Panc1 (cell line): Measurements from ENCODE around the gene ZNF426. TPM values are rescaled to one million over a fixed set of nuclear protein-coding genes. Genes with fewer than 3 reads are reported as not detected.

ENCODE experiments used
- ATAC-seq: fragments of 200-7000 bp; cut with Tn5 transposase; 2 replicates; pipeline ENCODE4 v1.9.1; 2020; ENCODE audit warnings: mild to moderate bottlenecking, moderate library complexity
- Bru-seq: library from RNA; stranded (reverse); fragments of 400-500 nt; gene quantifications from one replicate; lab custom pipeline; 2021; lab: Mats Ljungman, UMichigan
- BruChase-seq, 2 experiments: library from RNA; stranded (reverse); fragments of 400-500 nt; gene quantifications; one replicate each; lab custom pipeline; 2021; lab: Mats Ljungman, UMichigan
- BruUV-seq: library from RNA; stranded (reverse); fragments of 400-500 nt; replicated peaks from 2 replicates; lab custom pipeline; 2021; lab: Mats Ljungman, UMichigan
- CTCF ChIA-PET: fragments of 300-600 bp; sonication (Branson Sonifier 250); formaldehyde crosslinking; loops from one replicate; lab custom pipeline; 2022; ENCODE audit warnings: antibody characterized with exemption; lab: Charles Lee
- POLR2A ChIA-PET: fragments of 300-600 bp; sonication (Branson Sonifier 250); formaldehyde crosslinking; loops from one replicate; lab custom pipeline; 2022; ENCODE audit warnings: antibody characterized with exemption; lab: Charles Lee
- DNase-seq: peaks from one replicate; pipeline ENCODE4 v3.0.0-alpha.2; 2010; ENCODE audit warnings: low read depth, low spot score
- H3K27ac ChIP-seq: 2 replicates; pipeline ENCODE4 v1.5.1; 2011; ENCODE audit warnings: mild to moderate bottlenecking, low read length, inconsistent platforms
- H3K27me3 ChIP-seq: fragments of 200-500 bp; sonication (Bioruptor generic); 2 replicates; pipeline ENCODE4 v1.6.0; 2014; ENCODE audit warnings: low read length, inconsistent platforms; ENCODE audit not compliant: control insufficient read depth, insufficient read depth
- H3K36me3 ChIP-seq: fragments of 200-500 bp; sonication (Bioruptor generic); 2 replicates; pipeline ENCODE4 v1.5.1; 2014; ENCODE audit warnings: inconsistent platforms, mild to moderate bottlenecking, low read length, moderate library complexity; ENCODE audit not compliant: control insufficient read depth, insufficient read depth
- H3K4me1 ChIP-seq: 2 replicates; pipeline ENCODE4 v1.5.1; 2011; ENCODE audit warnings: inconsistent platforms, mild to moderate bottlenecking, low read length, moderate library complexity; ENCODE audit not compliant: control insufficient read depth, insufficient read depth
- H3K4me3 ChIP-seq, 2 experiments: 2 replicates each; pipeline ENCODE4 v1.5.1; 2011 to 2012; ENCODE audit warnings: low read depth in 2 of 2, low read length in 2 of 2, mild to moderate bottlenecking in 2 of 2, inconsistent platforms in 1 of 2, moderate library complexity in 1 of 2
- H3K9me3 ChIP-seq: fragments of 200-500 bp; sonication (Bioruptor generic); 2 replicates; pipeline ENCODE4 v1.5.1; 2014; ENCODE audit warnings: low read depth, mild to moderate bottlenecking, inconsistent platforms, low read length, moderate library complexity; ENCODE audit not compliant: control insufficient read depth, insufficient read depth
- CTCF ChIP-seq: fragments of 450-650 bp; IDR thresholded peaks from 2 replicates; pipeline ENCODE4 v1.5.1; 2017; ENCODE audit warnings: mild to moderate bottlenecking
- POLR2AphosphoS5 ChIP-seq: IDR thresholded peaks from 2 replicates; pipeline ENCODE4 v1.6.1; 2012; ENCODE audit warnings: mild to moderate bottlenecking, low read depth, low read length, moderate library complexity
- REST ChIP-seq, 2 experiments: IDR thresholded peaks; 2 replicates each; pipeline ENCODE4 v1.6.1; 2011 to 2012; ENCODE audit warnings: low read depth in 2 of 2, control low read depth in 1 of 2, low read length in 1 of 2, mild to moderate bottlenecking in 1 of 2, moderate library complexity in 1 of 2; ENCODE audit not compliant: insufficient read depth in 1 of 2
- SIN3A ChIP-seq: IDR thresholded peaks from 2 replicates; pipeline ENCODE4 v1.6.1; 2012; ENCODE audit warnings: low read depth, mild to moderate bottlenecking, low read length, moderate library complexity, borderline replicate concordance; ENCODE audit not compliant: insufficient read depth
- TCF7L2 ChIP-seq: IDR thresholded peaks from 2 replicates; pipeline ENCODE4 v1.6.1; 2011; ENCODE audit warnings: mild to moderate bottlenecking, low read depth, low read length, inconsistent platforms
- in situ Hi-C: cut with HindIII; loops from 2 replicates; pipeline ENCODE4 v1.10.0; 2016; ENCODE audit warnings: low sequenced_read_pairs, low pct_unique_long_range_greater_than_20kb
- intact Hi-C: fragments of 100-400 bp; cut with micrococcal nuclease; formaldehyde crosslinking; loops from one replicate; pipeline ENCODE4 v1.10.0; 2022; ENCODE audit not compliant: unreplicated experiment
- long read RNA-seq: library from polyadenylated mRNA; unstranded; transcript quantifications from one replicate; pipeline ENCODE4 v2.0.0, GENCODE V29; 2021; ENCODE audit not compliant: unreplicated experiment
- polyA plus RNA-seq: library from polyadenylated mRNA; unstranded; fragments of >200 nt; gene quantifications from one replicate; pipeline ENCODE4 v1.2.1, GENCODE V29; 2012; ENCODE audit warnings: missing spikeins; ENCODE audit not compliant: insufficient read length
- total RNA-seq: library from RNA; stranded (reverse); gene quantifications from one replicate; pipeline ENCODE4 v1.2.1, GENCODE V29; 2021; ENCODE audit not compliant: unreplicated experiment

The ZNF426 gene
- 6.1 TPM for total RNA-seq
- polyA plus RNA-seq = 1.8 TPM
- Bru-seq, nascent RNA = percentile 62 among the genes with signal in this experiment
- percentile 83 among the genes with signal in this experiment for BruChase-seq, experiment 1, labeled RNA remaining after a 2-hour chase
- BruChase-seq, experiment 2, labeled RNA remaining after a 6-hour chase = percentile 68 among the genes with signal in this experiment
- long read RNA-seq, full-length matches to known transcripts = 2 of 8 reads
- long read RNA-seq, partial matches to known transcripts = 2 of 8 reads
- long read RNA-seq, other reads (novel, unspliced or antisense) = 4 of 8 reads

GRCh38 chr19:9538183-9539058 lies at the start of gene ZNF426:
ZNF426 (minus strand) TSS chr19:9538645; CDS start chr19:9536232, 2,413 bp downstream.
- TF ChIP-seq POLR2AphosphoS5 (no peak), SIN3A (no peak), TCF7L2 (no peak), REST (IDR thresholded peaks at IDR 0.05; ENCODE audit: insufficient read depth in 1 of 2, low read depth in 2 of 2, low read length in 1 of 2) (no peak), CTCF (no peak)
- peak within 1 kb of the TSS; percentile 70 for H3K27ac ChIP-seq
- intact Hi-C loops = no loop called here
- POLR2A ChIA-PET = no interaction called here
- in situ Hi-C loops = no loop called here
- CTCF ChIA-PET = no interaction called here
- H3K9me3 ChIP-seq = peaks cover 3% of the 10 kb centered on the region; the same call in 1 of the 2 replicates
- peak; percentile 32 for DNase-seq
- TSS peak; percentile 91 for BruUV-seq
- no peaks in the 10 kb centered on the region for H3K36me3 ChIP-seq
- peak within 1 kb of the TSS; percentile 63 to 91 for H3K4me3 ChIP-seq
- peak; percentile 95 for ATAC-seq
- H3K4me1 ChIP-seq = no peaks in the 10 kb centered on the region
- no peaks in the 10 kb centered on the region for H3K27me3 ChIP-seq

- Histone ChIP-seq H3K27ac (no peak overlapping the region), H3K9me3 (peaks cover 2% of the 10 kb centered on the region; the same call in 1 of the 2 replicates), H3K36me3 (peaks cover 6% of the 10 kb centered on the region; the same call in 1 of the 2 replicates), H3K27me3 (no peaks in the 10 kb centered on the region), H3K4me3 (no peak overlapping the region), H3K4me1 (no peaks in the 10 kb centered on the region)
- peak; percentile 63; the same call in 1 of the 2 replicates for ATAC-seq
- intact Hi-C loops (loop anchor here (10.0 kb wide), 2 partner anchors 208 to 272 kb away; no protein-coding TSS in a partner anchor), in situ Hi-C loops (no loop called here)
- no TSS peak for BruUV-seq
- ChIA-PET CTCF (interaction anchor here (0.7 kb wide), 1 partner anchor 18 kb away, joined by 4 read pairs; no protein-coding TSS in a partner anchor), POLR2A (no interaction called here)
- DNase-seq = peak; percentile 51
- TF ChIP-seq REST (IDR thresholded peaks at IDR 0.05; ENCODE audit: insufficient read depth in 1 of 2, low read depth in 2 of 2, low read length in 1 of 2) (no peak), CTCF (peak; percentile 82)
Observed at GRCh38 chr19:9586764-9587163, 48.3 kb upstream of the ZNF426 start.
